GM18907 (cell line): ENCODE measurements around the gene CFAP73.
"Not testable (repeated sequence)": the region's sequence is repeated elsewhere in the genome, so short reads cannot be mapped to it uniquely, and the experiment has no call there.

Experiments used
- ATAC-seq: cut with Tn5 transposase; IDR thresholded peaks from one replicate; pipeline ENCODE4 v1.9.1; 2021; ENCODE audit warnings: mild to moderate bottlenecking, moderate library complexity; ENCODE audit not compliant: unreplicated experiment

The CFAP73 gene

GRCh38 chr12:113141716-113142115 is 7.8 kb upstream of the CFAP73 start:
- ATAC-seq, result not testable (repeated sequence)

GRCh38 chr12:113142173-113142885 is 7.2 kb upstream of the CFAP73 start:
- no peak for ATAC-seq

GRCh38 chr12:113142886-113143332 is 6.6 kb upstream of the CFAP73 start:
- ATAC-seq, result no peak

DNA sequence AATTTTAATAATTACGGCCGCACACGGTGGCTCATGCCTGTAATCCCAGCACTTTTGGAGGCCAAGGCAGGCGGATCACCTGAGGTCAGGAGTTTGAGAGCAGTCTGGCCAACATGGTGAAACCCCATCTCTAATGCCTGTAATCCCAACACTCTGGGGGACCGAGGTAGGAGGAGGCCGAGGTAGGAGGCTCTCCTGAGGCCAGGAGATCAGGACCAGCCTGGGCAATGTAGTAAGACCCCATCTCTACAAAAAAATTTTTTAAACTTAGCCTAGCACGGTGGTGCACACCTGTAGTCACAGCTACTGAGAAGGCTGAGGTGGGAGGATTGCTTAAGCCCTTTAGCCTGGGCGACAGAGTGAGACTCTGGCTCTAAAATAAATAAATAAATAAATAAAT is 5.6 kb upstream of the CFAP73 start:
- ATAC-seq, result no peak

DNA sequence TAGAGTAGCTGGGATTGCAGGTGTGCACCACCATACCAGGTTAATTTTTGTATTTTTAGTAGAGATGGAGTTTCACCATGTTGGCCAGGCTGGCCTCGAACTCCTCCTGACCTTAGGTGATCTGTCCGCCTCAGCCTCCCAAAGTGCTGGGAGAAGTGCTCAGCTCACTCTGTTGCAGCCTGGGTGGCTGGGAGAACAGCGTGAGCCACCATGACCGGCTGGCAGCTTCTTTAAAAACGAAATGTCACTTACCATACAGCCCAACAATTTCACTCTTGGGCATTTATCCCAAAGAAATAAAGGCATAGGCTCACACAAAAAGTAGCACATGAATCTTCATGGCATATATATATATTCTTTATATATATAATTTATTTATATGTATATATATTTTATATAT is 4.7 kb upstream of the CFAP73 start:
- no peak for ATAC-seq

DNA sequence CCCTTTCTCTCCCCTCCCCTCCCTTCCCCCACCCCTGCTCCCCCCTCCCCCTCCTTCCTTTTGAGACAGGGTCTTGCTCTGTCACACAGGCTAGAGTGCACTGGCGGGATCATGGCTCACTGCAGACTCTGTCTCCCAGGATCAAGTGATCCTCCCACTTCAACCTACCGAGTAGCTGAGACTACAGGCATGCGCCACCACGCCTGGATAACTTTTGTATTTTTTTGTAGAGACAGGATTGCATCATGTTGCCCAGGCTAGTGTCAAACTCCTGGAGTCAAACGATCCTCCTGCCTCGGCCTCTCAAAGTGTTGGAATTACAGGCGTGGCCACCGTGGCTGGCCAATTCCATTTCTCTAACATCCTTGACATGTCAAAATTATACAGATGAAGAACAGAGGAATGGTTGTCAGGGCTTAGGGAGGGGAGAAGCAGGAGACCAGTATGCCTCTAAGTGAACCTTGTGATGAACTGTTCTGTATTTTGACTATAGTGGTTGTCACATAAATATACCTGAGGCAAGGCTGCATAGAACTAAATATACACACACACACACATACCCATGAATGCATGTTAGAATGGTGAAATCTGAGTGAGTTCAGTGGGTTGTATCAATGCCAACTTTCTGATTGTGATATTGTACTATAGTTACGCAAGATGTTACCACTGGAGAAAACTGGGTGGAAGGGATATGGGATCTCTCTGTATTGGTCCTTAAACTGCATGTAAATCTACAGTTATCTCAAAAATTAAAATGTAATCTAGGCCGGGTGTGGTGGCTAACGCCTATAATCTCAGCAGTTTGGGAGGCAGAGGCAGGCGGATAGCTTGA is 3.6 kb upstream of the CFAP73 start:
- ATAC-seq, result no peak

- ATAC-seq, result no peak
These were observed 2.5 kb upstream of the CFAP73 start for GRCh38 chr12:113146999-113147398.

DNA sequence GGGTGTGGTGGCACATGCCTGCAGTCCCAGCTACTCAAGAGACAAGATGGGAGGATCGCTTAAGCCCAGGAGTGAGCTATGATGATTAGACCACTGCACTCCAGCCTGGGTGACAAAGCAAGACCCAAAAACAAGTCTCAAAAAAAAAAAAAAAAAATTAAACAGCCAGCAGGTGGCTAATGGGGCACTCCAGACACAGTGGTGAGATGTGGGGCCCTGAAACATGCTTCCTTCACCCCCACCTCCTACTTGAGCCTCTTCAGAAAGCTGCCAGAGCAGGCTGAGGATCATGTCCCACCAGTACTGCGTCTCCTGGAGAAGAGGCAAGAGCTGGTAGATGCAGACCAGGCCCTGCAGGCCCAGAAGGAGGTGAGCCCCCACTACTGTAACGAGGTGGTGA is 2.1 kb downstream of the CFAP73 start:
- no peak for ATAC-seq

DNA sequence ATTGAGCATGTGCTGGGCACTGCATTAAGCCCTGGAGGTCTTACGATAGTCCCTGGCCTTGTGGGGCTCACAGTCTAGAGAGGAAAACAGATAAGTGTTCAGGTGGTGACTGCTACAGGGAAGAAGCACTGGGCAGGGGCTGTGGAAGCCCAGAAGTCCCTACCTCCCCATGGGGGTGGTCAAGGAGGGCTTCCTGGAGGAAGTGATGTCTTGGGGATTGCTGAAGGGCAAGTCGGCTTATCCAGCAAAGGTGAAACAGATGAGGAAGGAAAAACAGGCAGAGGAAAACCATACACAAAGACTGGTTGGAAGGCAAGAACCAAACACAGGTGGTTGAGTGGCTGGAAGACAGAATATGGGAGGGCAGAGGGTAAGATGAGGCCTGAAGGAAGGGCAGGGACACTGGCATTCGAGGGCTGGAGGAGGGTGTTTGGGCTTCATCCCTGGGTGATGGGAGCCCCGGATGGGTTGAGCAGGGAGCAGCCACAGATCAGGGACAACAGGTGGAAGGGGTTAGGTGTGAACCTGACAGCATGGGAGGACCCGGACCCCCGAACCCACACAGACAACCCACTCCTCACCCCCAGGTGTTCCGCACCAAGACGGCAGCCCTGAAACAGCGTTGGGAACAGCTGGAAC is 2.8 kb downstream of the CFAP73 start:
- ATAC-seq, result no peak

- peak; percentile 44 for ATAC-seq
These were observed 3.6 kb downstream of the CFAP73 start for GRCh38 chr12:113152835-113153814.

DNA sequence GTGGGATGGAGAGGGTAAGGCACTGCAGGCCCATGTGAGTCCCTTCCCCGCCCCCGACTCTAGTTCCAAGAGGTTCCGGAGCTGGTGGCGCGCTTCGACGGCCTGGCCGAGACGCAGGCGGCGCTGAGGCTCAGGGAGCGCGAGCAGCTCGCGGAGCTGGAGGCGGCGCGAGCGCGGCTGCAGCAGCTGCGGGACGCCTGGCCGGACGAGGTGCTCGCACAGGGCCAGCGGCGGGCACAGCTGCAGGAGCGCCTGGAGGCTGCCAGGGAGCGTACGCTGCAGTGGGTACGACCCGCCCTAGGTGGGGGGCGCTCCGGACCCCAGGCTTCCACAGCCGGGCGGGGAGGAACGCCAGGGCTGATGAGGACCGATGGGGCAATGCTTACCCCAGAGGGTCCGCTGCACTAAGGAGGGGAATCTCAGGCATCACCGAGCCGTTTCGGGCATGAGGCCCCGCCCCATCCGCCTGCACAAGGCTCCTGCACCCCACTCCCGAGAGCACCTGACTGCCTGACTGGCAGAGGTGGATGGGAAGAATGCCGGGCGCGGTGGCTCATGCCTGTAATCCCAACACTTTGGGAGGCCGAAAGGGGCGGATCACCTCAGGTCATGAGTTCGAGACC is 4.9 kb downstream of the CFAP73 start:
- ATAC-seq, result no peak

DNA sequence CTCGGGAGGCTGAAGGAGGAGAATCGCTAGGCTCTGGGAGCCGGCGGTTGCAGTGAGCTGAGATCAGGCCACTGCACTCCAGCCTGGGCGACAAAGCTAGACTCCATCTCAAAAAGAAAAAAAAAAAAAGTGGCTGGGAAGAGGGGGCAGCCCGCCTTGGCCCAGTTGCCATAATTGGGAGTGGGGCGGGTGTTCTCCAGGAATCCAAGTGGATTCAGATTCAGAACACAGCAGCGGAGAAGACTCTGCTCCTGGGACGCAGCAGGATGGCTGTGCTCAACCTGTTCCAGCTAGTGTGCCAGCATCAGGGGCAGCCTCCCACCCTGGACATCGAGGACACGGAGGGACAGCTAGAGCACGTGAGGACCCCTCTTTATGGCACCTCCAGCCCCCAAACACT is 5.5 kb downstream of the CFAP73 start:
- ATAC-seq, result no peak

DNA sequence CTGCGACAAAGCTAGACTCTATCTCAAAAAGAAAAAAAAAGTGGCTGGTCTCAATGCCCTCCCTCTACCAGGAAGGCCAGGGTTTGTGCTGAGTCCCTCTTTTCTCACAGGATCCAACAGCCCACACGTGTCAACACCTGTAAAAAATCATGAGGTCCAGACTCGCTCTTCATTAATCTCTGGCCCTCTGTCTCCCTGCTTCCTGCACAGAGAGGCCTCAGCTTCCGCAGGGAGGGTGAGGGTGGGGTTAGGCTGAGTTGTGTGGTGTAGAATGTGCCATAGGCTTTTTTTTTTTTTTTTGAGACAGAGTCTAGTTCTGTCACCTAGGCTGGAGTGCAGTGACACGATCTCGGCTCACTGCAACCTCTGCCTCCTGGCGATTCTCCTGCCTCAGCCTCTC is 6.1 kb downstream of the CFAP73 start:
- no peak for ATAC-seq

GRCh38 chr12:113157218-113157859 is 7.8 kb downstream of the CFAP73 start:
- ATAC-seq, result no peak

DNA sequence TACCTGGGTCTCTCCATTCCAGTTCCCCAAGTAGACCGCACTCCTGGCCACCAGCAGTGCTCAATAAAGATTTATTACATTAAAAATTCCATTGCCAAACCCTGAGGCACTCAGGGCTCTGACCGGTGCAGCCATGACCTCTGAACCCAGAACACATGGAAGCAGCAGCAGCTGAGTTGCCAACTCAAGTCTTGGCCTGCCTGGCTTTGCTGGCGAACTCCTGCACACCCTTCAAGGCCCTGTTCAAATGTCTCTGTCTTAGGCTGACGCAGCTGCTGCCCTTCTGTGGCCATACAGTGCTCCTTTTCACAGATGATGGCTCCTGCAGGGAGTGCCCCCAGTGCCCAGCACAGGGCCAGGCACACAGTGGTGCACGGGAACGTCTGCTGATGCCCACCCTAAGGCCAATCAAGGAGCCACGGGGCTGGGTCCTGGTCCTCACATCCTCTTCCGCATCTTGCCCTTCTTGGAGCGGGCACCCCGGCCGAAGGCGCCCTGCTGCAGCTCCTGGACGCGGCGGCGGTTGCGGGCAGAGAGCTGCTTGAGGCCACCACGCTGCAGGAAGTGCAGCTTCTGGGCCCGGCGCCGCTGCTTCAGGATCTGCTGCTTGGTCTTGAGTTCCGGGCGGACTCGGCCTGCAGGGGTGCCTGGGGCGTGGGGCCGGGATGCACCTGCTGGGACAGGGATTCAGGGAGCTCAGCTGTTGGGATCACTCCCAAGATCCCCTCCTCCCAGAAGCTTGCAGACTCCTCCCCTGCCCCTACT is 9.1 kb downstream of the CFAP73 start:
- ATAC-seq, result no peak

DNA sequence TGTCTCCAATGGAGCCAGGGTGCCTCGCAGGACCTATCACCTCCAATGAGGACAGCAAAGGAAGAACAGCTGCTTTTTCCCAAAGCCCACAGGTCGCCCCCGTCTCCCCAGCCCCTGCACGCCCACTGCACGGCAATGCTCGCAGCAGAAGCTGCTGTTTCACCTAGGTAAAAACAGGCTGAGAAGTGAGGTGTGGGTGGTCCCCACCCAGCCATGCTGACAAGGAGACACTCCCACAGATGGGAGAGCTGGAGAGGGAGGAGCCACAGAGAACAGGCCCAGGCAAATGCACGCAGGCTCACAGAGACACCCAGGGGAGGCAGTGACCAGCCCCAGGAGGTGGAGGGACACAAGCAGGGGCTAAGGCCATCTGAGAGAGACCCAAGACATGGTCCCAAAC is 10.4 kb downstream of the CFAP73 start:
- ATAC-seq, result no peak

DNA sequence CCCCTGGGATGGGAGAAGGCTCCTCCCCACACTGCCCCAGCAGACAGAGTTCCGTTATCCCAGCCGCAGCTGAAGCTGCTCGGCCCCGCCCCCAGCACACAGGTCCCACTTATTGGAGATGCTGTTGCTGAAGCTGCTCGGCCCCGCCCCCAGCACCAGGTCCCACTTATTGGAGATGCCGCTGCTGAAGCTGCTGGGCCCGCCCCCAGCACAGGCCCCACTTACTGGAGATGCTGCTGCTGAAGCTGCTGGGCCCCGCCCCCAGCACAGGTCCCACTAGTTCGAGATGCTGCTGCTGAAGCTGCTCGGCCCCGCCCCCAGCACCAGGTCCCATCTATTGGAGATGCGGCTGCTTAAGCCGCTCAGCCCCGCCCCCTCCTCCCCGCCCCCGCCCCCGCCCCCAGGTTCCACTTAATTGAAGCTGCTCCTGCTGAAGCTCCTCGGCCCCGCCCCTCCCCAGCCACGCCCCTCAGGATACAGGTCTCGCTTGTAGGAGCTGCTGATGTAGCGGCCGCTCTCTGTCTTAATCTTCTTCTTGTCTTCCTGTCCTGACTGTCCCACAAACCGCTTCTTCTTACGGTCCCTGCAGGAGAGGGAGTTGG is 12.0 kb downstream of the CFAP73 start:
- no peak for ATAC-seq
